Measurements from ENCODE around the gene C14orf119. TPM values are rescaled to one million over a fixed set of nuclear protein-coding genes. Genes with fewer than 3 reads are reported as not detected.

C14orf119 gene
- total RNA-seq, 1 experiment from 2014 or later, result 65.1 TPM

- H3K4ac ChIP-seq (ENCODE audit: low read depth, low read length), result no peak overlapping the region
- no peaks in the 10 kb centered on the region for H3K79me1 ChIP-seq (ENCODE audit: insufficient read depth, low read depth, low read length, poor library complexity, severe bottlenecking)
- no peaks in the 10 kb centered on the region for H4K20me1 ChIP-seq (ENCODE audit: control insufficient read depth, insufficient read depth, insufficient read length)
- no peak overlapping the region for H2BK15ac ChIP-seq (ENCODE audit: low read depth, low read length)
- H3K27ac ChIP-seq (ENCODE audit: insufficient read length, low read depth, low read length), result no peak overlapping the region
- Mint-ChIP-seq H3K9me3 (peaks cover 2 to 3% of the 10 kb centered on the region in 2 experiments; a peak in 4 of 5 replicates), H3K4me1 (peaks cover 22 to 27% of the 10 kb centered on the region in 2 experiments), H3K27me3 (ENCODE audit: low read depth) (peaks cover 28% of the 10 kb centered on the region), H3K27ac (no peak overlapping the region), H3K4me3 (no peak overlapping the region), H3K36me3 (ENCODE audit: insufficient read depth in 1 of 3, low read depth in 3 of 3) (peaks cover 0 to under 1% (median 0%) of the 10 kb centered on the region in 3 experiments; a peak in 1 of 7 replicates)
- no peak overlapping the region for H3K23ac ChIP-seq (ENCODE audit: insufficient read length, low read depth, low read length)
- H3K9ac ChIP-seq (ENCODE audit: extremely low read depth, insufficient read length, low read length), result no peak overlapping the region
- no peak overlapping the region for H3T11ph ChIP-seq (ENCODE audit: low read length)
- WGBS (ENCODE audit: extremely low coverage, insufficient read length, low lambda C conversion rate), result no CpG with 5 or more reads among the region's 5 CpGs
- H2BK120ac ChIP-seq (ENCODE audit: low read depth, low read length, poor library complexity, severe bottlenecking), result no peak overlapping the region
- H3K79me2 ChIP-seq (ENCODE audit: insufficient read depth, low read length), result no peaks in the 10 kb centered on the region
- H2AFZ ChIP-seq (ENCODE audit: low read length), result no peak overlapping the region
- no peak overlapping the region for H4K8ac ChIP-seq (replicated peaks; ENCODE audit: insufficient read length, low read depth, low read length)
- TF ChIP-seq CTCF (conservative IDR thresholded peaks at IDR 0.05), result no peak
- no peak overlapping the region for H2AK5ac ChIP-seq (ENCODE audit: insufficient read length, low read length)
- no peak overlapping the region for H2BK5ac ChIP-seq (ENCODE audit: insufficient read length, low read length)
- no peak overlapping the region for H3K14ac ChIP-seq (ENCODE audit: insufficient read depth, low read length)
- no peak overlapping the region for H3K56ac ChIP-seq (ENCODE audit: insufficient read length, low read depth, low read length)
- no peak for DNase-seq
- H4K91ac ChIP-seq (ENCODE audit: insufficient read length, low read depth, low read length), result no peak overlapping the region
- H3K18ac ChIP-seq (ENCODE audit: insufficient read length, low read depth, low read length), result no peak overlapping the region
- H2BK20ac ChIP-seq (ENCODE audit: low read depth, low read length, poor library complexity, severe bottlenecking), result no peak overlapping the region
- H3K4me2 ChIP-seq (ENCODE audit: insufficient read depth, insufficient read length, low read length), result no peak overlapping the region
- H4K5ac ChIP-seq (ENCODE audit: insufficient read length, low read depth, low read length), result no peak overlapping the region
- H3K27me3 ChIP-seq (ENCODE audit: insufficient read depth, low read length), result no peaks in the 10 kb centered on the region
- H3K4me1 ChIP-seq (ENCODE audit: insufficient read depth, low read length), result peaks cover 2% of the 10 kb centered on the region; the same call in 1 of the 2 replicates
- no peaks in the 10 kb centered on the region for H3K9me3 ChIP-seq (ENCODE audit: control insufficient read depth, low read depth, low read length)
- H2BK12ac ChIP-seq (ENCODE audit: insufficient read length, low read depth, low read length), result no peak overlapping the region
- no peaks in the 10 kb centered on the region for H3K23me2 ChIP-seq (ENCODE audit: insufficient read length, low read depth, low read length, poor library complexity, severe bottlenecking)
These were observed 18.8 kb downstream of the C14orf119 start for GRCh38 chr14:23114120-23114458.

Measured in H9 (cell line).